ENCODE results near the gene TMEM72.

DNA sequence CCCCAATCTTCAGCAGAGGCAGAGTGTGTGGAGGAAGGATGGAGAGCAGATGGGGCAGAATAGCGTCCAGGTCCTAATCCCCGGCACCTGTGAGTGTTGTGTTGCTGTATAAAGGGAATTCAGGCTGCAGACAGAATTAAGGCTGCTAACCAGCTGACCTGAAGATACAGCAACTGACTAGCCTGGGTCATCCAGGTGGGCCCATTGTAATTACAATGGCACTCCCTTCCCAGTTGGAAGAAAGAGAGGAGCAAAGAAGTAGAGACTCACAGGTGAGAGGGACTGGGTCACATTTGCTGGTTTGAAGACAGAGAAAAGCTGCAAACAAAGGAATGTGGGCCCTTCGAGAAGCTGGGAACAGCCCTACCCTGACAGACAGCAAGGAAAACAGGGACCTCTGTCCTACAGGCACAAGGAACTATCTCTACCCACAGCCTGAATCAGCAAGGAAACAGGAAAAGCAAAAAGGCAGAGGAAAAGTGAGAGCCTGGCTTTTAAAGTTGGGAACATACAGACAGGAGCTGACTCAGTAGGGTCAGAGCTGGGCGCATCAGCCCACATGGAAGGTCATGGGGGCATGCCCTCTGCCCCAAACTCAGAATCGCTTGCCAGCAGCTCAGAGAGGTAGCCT, 11.6 kb upstream of the TMEM72 start:
- TF ChIP-seq, protein P1, sequence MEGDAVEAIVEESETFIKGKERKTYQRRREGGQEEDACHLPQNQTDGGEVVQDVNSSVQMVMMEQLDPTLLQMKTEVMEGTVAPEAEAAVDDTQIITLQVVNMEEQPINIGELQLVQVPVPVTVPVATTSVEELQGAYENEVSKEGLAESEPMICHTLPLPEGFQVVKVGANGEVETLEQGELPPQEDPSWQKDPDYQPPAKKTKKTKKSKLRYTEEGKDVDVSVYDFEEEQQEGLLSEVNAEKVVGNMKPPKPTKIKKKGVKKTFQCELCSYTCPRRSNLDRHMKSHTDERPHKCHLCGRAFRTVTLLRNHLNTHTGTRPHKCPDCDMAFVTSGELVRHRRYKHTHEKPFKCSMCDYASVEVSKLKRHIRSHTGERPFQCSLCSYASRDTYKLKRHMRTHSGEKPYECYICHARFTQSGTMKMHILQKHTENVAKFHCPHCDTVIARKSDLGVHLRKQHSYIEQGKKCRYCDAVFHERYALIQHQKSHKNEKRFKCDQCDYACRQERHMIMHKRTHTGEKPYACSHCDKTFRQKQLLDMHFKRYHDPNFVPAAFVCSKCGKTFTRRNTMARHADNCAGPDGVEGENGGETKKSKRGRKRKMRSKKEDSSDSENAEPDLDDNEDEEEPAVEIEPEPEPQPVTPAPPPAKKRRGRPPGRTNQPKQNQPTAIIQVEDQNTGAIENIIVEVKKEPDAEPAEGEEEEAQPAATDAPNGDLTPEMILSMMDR (IDR thresholded peaks at IDR 0.05), result no peak
- TF ChIP-seq KDM1A (IDR thresholded peaks at IDR 0.05; ENCODE audit: low read depth) (no peak), RAD21 (conservative IDR thresholded peaks at IDR 0.05 in 1 of 2, IDR thresholded peaks at IDR 0.05 in 1 of 2) (no peak), FOSL2 (IDR thresholded peaks at IDR 0.05) (no peak), FOSL2 (CRISPR knock-in tag; IDR thresholded peaks at IDR 0.05) (no peak), POLR2A (IDR thresholded peaks at IDR 0.05; ENCODE audit: low read length) (no peak), EP300 (IDR thresholded peaks at IDR 0.05) (no peak)
- TF ChIP-seq, protein P2, sequence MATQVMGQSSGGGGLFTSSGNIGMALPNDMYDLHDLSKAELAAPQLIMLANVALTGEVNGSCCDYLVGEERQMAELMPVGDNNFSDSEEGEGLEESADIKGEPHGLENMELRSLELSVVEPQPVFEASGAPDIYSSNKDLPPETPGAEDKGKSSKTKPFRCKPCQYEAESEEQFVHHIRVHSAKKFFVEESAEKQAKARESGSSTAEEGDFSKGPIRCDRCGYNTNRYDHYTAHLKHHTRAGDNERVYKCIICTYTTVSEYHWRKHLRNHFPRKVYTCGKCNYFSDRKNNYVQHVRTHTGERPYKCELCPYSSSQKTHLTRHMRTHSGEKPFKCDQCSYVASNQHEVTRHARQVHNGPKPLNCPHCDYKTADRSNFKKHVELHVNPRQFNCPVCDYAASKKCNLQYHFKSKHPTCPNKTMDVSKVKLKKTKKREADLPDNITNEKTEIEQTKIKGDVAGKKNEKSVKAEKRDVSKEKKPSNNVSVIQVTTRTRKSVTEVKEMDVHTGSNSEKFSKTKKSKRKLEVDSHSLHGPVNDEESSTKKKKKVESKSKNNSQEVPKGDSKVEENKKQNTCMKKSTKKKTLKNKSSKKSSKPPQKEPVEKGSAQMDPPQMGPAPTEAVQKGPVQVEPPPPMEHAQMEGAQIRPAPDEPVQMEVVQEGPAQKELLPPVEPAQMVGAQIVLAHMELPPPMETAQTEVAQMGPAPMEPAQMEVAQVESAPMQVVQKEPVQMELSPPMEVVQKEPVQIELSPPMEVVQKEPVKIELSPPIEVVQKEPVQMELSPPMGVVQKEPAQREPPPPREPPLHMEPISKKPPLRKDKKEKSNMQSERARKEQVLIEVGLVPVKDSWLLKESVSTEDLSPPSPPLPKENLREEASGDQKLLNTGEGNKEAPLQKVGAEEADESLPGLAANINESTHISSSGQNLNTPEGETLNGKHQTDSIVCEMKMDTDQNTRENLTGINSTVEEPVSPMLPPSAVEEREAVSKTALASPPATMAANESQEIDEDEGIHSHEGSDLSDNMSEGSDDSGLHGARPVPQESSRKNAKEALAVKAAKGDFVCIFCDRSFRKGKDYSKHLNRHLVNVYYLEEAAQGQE (IDR thresholded peaks at IDR 0.05), result no peak
